Inflammatory macrophage (primary cell): ENCODE results near the gene SDHB.

Source experiments
- DNase-seq, 2 donors: peaks; one replicate each; pipeline ENCODE4 v3.0.0-alpha.2; 2020 to 2022

Gene SDHB

GRCh38 chr1:16986113-16986512, 67.7 kb downstream of the SDHB start:
- DNase-seq: no peak

GRCh38 chr1:16984717-16985116, 69.1 kb downstream of the SDHB start:
- DNase-seq: no peak

- DNase-seq: no peak
Measured at GRCh38 chr1:16983649-16984048, 70.2 kb downstream of the SDHB start.

GRCh38 chr1:16982902-16983301, 70.9 kb downstream of the SDHB start:
- no peak for DNase-seq

GRCh38 chr1:16981269-16981849, 72.5 kb downstream of the SDHB start:
- no peak for DNase-seq

- no peak for DNase-seq
Measured at GRCh38 chr1:16980473-16981268, 73.2 kb downstream of the SDHB start, which contains the start of gene MFAP2. Gene MFAP2 (minus strand): TSS chr1:16980620. CDS start chr1:16978273, 2,347 bp downstream.

- peak in 1 of 2 donors; percentile 13 for DNase-seq
Measured at GRCh38 chr1:16979475-16980327, 74.1 kb downstream of the SDHB start.

GRCh38 chr1:16978567-16979474, 75.0 kb downstream of the SDHB start:
- DNase-seq: no peak

- DNase-seq: no peak
Measured at GRCh38 chr1:16978139-16978538, 75.7 kb downstream of the SDHB start.

- no peak for DNase-seq
Measured at GRCh38 chr1:16977377-16977776, 76.5 kb downstream of the SDHB start.

- no peak for DNase-seq
Measured at GRCh38 chr1:16976966-16977365, 76.9 kb downstream of the SDHB start.

GRCh38 chr1:16975838-16976237, 78.0 kb downstream of the SDHB start:
- DNase-seq: no peak

GRCh38 chr1:16975211-16975610, 78.6 kb downstream of the SDHB start:
- DNase-seq: no peak

GRCh38 chr1:16973215-16973614, 80.6 kb downstream of the SDHB start:
- DNase-seq: no peak

- DNase-seq: no peak
Measured at GRCh38 chr1:16972189-16972895, 81.5 kb downstream of the SDHB start.

GRCh38 chr1:16971341-16972188, 82.3 kb downstream of the SDHB start:
- DNase-seq: no peak

GRCh38 chr1:16970132-16970910, 83.5 kb downstream of the SDHB start:
- no peak for DNase-seq

GRCh38 chr1:16969651-16970050, 84.2 kb downstream of the SDHB start:
- DNase-seq: no peak

GRCh38 chr1:16969057-16969611, 84.7 kb downstream of the SDHB start:
- no peak for DNase-seq
